Stimulated activated CD4-positive, alpha-beta T cell treated with anti-CD3 and anti-CD28 coated beads, Interleukin-4, amount 100 ng/mL, for 1 hour (primary cell): ENCODE data around the gene CCR8.
"Not testable (repeated sequence)": the region's sequence is repeated elsewhere in the genome, so short reads cannot be mapped to it uniquely, and the experiment has no call there.

ENCODE experiments used
- DNase-seq: peaks from one replicate; pipeline ENCODE4 v3.0.0-alpha.2; 2020

CCR8 gene

GRCh38 chr3:39317571-39318169, 11.8 kb upstream of the CCR8 start:
- DNase-seq = no peak

GRCh38 chr3:39318301-39318700, 11.2 kb upstream of the CCR8 start:
- DNase-seq = no peak

GRCh38 chr3:39319249-39319648, 10.3 kb upstream of the CCR8 start:
- no peak for DNase-seq

- DNase-seq = not testable (repeated sequence)
These were observed 7.9 kb upstream of the CCR8 start for GRCh38 chr3:39321574-39321983.

- not testable (repeated sequence) for DNase-seq
These were observed 7.2 kb upstream of the CCR8 start for GRCh38 chr3:39322209-39322715.

- no peak for DNase-seq
These were observed 6.6 kb upstream of the CCR8 start for GRCh38 chr3:39322936-39323335.

- DNase-seq = no peak
These were observed 6.0 kb upstream of the CCR8 start for GRCh38 chr3:39323494-39323893.

GRCh38 chr3:39325236-39325635, 4.3 kb upstream of the CCR8 start:
- DNase-seq = no peak

- DNase-seq = no peak
These were observed 2.3 kb upstream of the CCR8 start for GRCh38 chr3:39327053-39327745.

- DNase-seq = peak; percentile 9
These were observed 1.7 kb upstream of the CCR8 start for GRCh38 chr3:39327746-39328349.

GRCh38 chr3:39330824-39331223, 1.3 kb downstream of the CCR8 start:
- no peak for DNase-seq

- DNase-seq = no peak
These were observed 3.0 kb downstream of the CCR8 start for GRCh38 chr3:39332525-39332924.

- no peak for DNase-seq
These were observed 4.1 kb downstream of the CCR8 start for GRCh38 chr3:39333607-39334006.

GRCh38 chr3:39334205-39334604, 4.7 kb downstream of the CCR8 start:
- DNase-seq = no peak

- DNase-seq = no peak
These were observed 8.7 kb downstream of the CCR8 start for GRCh38 chr3:39338201-39338600.

GRCh38 chr3:39339086-39339485, 9.6 kb downstream of the CCR8 start:
- no peak for DNase-seq

- DNase-seq = no peak
These were observed 13.7 kb downstream of the CCR8 start for GRCh38 chr3:39343076-39343717.

GRCh38 chr3:39343760-39344159, 14.3 kb downstream of the CCR8 start:
- no peak for DNase-seq

- DNase-seq = no peak
These were observed 15.3 kb downstream of the CCR8 start for GRCh38 chr3:39344746-39345344.

- DNase-seq = no peak
These were observed 17.5 kb downstream of the CCR8 start for GRCh38 chr3:39346785-39347585.

GRCh38 chr3:39347586-39347876, 18.0 kb downstream of the CCR8 start:
- no peak for DNase-seq

- no peak for DNase-seq
These were observed 19.6 kb downstream of the CCR8 start for GRCh38 chr3:39349080-39349479.

- DNase-seq = no peak
These were observed 21.2 kb downstream of the CCR8 start for GRCh38 chr3:39350714-39351113.
